ENCODE results near the gene TNRC6C. TPM values are rescaled to one million over a fixed set of nuclear protein-coding genes. Genes with fewer than 3 reads are reported as not detected.
"Not testable (repeated sequence)": the region's sequence is repeated elsewhere in the genome, so short reads cannot be mapped to it uniquely, and the experiment has no call there.

The TNRC6C gene
- total RNA-seq, 2 donors from 2014 or later: 21.1 to 24.5 TPM

DNA sequence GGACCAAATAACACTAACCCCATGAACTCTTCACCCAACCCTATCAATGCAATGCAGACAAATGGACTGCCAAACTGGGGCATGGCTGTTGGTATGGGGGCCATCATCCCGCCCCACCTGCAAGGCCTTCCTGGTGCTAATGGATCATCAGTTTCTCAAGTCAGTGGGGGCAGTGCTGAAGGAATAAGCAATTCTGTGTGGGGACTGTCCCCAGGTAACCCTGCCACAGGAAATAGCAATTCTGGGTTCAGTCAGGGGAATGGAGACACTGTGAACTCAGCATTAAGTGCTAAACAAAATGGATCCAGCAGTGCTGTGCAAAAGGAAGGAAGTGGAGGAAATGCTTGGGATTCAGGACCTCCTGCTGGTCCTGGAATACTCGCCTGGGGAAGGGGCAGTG is 91.1 kb downstream of the TNRC6C start:
- no peak for ATAC-seq
- intact Hi-C loops (cut with DNase I): no loop called here
- DNase-seq: no peak

DNA sequence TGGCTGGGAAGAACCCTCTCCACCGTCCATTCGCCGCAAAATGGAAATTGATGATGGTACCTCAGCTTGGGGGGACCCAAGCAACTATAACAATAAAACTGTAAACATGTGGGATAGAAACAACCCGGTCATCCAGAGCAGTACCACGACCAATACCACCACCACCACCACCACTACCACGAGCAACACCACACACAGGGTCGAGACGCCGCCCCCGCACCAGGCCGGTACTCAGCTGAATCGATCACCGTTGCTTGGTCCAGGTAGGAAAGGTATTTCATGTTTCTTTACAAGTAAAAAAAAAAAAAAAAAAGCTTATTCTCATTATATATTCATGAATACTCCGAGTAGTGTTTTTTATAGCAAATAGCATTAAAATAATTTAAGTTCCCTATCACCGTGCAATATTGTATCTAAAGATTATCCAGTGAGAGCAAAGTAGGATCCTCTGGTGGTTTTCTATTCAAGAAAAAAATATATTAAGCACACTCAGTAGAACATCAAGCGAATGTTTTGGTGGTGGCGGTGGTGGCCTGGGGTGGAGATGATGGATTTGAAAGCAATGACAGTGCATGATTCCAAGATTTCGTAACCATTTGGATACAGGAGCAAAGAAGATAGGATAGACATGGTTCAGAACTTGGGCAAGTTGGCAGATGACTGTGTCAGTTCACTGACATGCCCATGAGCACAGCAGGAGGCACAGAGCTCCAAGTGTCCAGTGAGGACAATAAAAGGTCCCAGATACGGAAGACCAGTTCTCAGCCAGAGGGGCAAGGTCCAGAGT is 92.9 kb downstream of the TNRC6C start:
- no peak for ATAC-seq
- intact Hi-C loops (cut with DNase I): no loop called here
- DNase-seq: no peak

DNA sequence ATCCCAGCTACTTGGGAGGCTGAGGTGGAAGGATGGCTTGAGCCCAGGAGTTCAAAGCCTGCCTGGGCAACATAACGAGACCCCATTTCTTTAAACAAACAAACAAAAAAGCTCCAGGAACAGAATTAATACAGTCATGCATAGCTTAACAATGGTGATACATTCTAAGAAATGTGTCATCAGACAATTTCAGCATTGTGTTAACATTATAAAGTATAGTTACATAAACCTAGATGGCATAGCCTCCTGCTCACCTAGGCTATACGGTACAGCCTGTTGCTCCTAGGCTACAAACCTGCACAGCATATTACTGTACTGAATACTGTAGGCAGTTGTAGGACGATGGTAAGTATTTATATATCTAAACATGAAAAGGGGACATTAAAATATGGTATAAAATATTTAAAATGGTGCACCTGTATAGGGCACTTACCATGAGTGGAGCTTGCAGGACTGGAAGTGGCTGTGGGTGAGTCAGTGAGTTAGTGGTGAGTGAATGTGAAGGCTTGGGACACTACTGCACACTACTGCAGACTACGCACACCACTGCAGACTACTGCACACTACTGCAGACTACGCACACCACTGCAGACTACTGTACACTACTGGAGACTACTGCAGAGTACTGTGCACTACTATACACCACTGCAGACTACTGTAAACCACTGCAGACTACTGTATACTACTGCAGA is 95.4 kb downstream of the TNRC6C start:
- ATAC-seq (no peak), DNase-seq (no peak)
- intact Hi-C loops (cut with DNase I): no loop called here

DNA sequence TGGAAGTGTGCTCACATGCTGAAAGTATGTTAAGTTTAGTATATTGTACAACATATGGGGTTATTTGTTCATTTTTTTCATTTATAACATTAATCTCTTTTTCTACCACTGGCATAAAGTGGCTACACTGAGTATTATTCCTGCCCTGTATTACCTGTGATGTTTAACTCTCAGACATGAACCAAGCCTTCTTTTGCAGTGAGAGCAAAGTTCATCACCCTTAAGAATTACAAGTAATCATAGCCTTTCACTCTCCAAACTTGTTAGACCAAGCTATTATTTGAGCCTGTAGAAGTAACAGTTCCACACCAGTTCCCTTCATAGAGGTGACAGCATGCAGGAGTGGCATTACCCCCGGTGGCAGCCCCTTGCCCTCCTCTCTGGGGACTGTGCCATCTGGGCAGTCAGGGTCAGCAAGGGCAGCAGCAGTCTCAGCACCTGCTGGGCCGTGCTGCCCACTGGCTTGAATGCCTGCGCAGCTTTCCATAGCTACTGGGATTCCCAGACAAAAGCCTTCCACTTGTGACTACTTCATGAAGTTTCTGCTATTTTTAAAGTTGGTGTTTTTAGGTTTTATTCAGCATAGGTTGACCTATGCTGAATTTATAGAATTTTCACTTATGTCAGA is 98.7 kb downstream of the TNRC6C start:
- ATAC-seq: peak in 1 of 2 donors; percentile 23
- DNase-seq: no peak
- intact Hi-C loops (cut with DNase I): no loop called here

DNA sequence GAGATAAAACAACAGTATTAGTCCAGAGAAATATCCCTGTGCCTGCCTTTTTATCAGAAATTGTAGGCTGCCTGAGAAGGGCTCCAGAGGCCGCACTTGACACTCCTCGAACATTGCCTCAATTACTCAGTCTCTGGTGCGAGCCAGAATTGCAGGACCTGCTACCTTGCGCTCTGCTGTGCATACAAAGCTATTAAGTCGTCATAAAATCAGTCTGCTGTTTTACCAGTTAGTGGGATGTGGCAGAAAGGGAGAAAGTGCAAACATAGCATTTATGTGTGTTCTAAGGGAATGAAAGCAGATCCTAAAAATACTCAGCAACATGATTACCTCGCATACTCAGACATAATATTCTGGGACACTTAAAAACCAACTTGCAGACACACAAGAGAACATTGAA is 99.5 kb downstream of the TNRC6C start:
- ATAC-seq (peak in 1 of 2 donors; percentile 50), DNase-seq (no peak)
- intact Hi-C loops (cut with DNase I): no loop called here

DNA sequence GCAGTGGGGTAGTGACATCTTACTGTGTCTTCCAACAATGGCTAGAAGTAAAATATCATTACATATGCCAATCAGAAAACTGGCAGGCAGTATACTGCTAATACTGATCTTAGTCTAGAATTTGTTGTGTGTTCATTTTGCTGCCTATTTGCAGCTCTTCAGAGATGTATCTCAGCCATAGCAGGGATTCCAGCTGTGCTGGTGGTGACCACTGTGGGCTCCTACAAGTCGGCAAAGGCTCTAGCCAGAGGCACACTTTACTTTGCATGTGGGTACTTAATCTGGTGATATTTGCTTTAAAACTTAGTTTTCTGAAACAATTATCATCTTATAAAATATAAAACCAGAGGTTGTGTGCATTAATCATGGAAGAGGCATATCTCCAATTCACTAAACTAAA is 100.1 kb downstream of the TNRC6C start:
- intact Hi-C loops (cut with DNase I): no loop called here
- ATAC-seq: no peak
- DNase-seq: no peak

DNA sequence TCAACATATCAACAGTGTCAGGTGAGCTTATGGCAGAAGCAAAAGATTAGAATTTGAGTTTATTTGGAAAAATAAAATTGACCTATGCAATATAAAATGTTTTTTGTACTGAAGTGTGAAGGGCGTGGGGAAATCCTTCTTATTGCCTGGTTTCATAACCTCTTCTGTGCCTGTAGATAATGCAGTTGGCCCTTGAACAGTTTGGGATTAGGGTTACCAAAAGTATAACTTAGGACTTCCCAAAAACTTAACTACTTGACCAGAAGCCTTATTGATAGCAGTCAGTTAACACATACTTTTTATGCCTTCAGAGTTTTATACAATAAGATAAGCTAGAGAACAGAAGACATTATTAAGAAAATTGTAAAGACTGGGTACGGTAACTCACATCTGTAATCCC is 104.1 kb downstream of the TNRC6C start:
- intact Hi-C loops (cut with DNase I): no loop called here
- no peak for ATAC-seq
- no peak for DNase-seq

DNA sequence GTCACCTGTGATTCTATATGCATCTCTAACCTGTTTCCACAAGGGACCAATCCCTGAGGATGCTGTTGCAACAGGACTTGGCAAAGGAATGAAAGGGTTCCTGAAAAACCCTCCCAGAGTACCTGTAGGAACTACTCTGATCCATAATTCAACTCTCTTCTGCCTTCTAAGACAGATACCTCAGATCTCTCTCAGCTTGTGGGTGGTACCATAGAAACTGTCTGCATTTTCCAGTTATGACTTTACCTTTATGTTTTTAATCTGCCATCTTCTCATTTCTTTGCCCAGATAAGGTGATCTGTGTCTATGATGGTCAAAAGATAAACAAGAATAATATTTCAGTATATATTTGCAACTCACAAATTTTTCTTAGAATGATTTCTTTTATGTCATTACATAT is 105.0 kb downstream of the TNRC6C start:
- intact Hi-C loops (cut with DNase I): no loop called here
- ATAC-seq (no peak), DNase-seq (no peak)

DNA sequence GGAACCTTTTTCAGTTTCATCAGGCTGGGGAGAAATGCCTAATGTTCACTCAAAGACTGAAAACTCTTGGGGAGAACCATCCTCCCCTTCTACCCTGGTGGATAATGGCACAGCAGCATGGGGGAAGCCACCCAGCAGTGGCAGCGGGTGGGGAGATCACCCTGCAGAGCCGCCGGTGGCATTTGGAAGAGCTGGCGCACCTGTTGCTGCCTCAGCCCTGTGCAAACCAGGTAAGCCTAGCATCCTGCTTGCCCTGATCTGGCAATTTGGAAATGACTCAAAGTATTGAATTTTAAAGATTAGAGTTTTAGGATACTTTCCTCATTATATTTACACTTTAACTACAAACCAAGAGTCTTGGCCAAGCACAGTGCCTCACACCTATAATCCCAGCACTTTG is 106.2 kb downstream of the TNRC6C start:
- intact Hi-C loops (cut with DNase I): no loop called here
- ATAC-seq (no peak), DNase-seq (no peak)

DNA sequence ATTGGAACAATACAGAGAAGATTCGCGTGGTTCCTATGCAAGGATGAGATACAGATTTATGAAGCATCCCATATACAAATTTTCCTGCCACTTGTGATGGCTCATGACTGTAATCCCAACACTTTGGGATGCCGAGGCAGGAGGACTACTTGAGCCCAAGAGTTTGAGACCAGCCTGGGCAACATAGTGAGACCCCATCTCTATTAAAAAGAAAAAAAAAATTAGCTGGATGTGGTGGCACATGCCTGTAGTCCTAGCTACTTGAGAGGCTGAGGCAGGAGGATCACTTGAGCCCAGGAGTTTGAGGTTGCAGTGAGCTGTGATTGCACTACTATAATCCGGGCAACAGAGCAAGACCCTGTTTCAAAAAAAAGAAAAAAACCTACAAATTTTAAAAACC is 108.5 kb downstream of the TNRC6C start:
- intact Hi-C loops (cut with DNase I); ATAC-seq: not testable (repeated sequence)

DNA sequence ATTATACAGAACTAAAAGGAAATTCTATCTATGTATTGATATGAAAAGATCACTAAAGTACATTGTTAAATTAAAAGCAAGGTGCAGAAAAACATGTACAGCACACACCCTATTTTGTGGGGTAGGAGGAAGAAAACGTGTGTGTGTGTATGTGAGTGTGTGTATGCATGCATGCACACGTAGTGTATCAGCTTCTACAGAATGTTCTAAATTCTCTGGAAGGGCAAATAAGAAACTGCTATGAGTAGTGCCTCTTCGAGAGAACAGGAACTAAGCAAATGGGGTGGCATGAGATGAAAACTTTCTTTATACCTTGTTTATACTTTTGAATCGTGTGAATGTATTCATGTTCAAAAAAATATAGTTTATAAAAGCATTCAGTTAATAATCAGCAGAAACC is 111.2 kb downstream of the TNRC6C start:
- intact Hi-C loops (cut with DNase I): no loop called here
- ATAC-seq (no peak), DNase-seq (no peak)

More for the DNA sequence above, 108.5 kb downstream of the TNRC6C start:
- DNase-seq: not testable (repeated sequence)

DNA sequence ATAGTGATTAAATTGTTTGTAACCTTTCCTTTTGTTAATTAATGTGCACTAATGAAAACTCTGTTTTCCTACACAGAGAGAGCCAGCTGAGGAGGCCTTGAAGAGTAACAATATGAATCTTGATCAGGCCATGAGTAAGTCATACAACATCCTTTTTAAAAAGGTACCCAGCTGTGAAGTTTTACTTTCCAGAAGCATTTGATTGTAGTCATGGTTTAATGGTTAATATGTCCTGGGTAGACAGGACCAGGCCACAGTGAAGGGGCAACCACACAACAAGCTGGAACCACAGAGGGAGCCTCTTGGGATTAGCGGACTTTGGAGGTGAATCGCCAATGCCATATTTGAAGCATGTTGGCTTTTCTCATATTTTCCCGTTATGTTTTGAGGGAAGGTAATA is 114.5 kb downstream of the TNRC6C start:
- no peak for DNase-seq
- intact Hi-C loops (cut with DNase I): no loop called here
- no peak for ATAC-seq

DNA sequence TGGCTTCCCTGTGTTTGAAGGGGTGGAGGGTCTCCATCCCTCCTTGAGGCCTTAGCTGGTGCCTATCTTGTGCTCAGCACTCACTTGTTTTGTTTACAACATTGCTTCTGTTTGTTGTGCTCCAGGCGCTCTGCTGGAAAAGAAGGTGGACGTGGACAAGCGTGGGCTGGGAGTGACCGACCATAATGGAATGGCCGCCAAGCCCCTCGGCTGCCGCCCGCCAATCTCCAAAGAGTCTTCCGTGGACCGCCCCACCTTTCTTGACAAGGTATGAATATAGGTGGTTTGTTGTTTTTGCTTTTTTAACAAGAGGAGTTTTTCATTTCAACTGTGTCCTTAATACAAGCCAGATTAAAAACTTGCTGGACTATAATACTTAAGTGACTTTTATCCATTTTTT is 116.5 kb downstream of the TNRC6C start:
- ATAC-seq: no peak
- no peak for DNase-seq
- intact Hi-C loops (cut with DNase I): no loop called here

DNA sequence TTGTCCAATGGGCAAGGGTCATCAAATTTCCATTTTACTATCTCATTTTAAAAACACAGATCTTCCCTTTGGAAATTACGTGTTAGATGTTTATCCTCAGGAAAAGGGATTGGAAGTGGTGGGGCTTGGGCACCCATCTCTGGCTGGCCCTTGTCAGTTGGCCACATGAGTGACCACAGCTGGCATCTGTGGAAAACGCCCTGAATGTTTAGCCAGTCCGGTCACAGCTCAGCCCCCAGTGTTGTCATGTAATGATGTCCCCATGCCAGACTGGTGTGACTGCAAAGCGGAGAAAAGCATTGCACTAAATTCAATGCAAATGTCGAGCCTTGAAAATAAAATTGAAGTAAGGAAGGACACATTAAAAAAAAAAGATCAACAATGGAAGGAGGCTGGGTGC is 117.0 kb downstream of the TNRC6C start:
- intact Hi-C loops (cut with DNase I): no loop called here

DNA sequence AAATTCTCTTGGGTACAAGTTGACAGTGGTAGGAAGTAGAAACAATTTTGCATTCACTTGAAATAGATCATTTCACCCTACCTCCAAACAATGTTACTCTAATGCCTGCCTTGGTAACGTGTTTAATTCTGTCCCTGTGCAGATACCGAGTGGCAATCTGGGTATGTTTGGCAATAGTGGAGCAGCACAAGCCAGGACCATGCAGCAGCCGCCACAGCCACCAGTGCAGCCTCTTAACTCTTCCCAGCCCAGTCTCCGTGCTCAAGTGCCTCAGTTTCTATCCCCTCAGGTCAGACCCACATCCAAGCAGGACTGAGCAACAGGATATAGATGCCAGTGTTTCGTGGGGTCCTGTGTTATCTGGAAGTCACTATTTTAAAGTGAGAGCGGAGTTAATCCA is 120.8 kb downstream of the TNRC6C start:
- peak in 1 of 2 donors; percentile 55 for ATAC-seq
- no peak for DNase-seq
- intact Hi-C loops (cut with DNase I): no loop called here

More for the DNA sequence above, 117.0 kb downstream of the TNRC6C start:
- ATAC-seq: no peak
- no peak for DNase-seq

DNA sequence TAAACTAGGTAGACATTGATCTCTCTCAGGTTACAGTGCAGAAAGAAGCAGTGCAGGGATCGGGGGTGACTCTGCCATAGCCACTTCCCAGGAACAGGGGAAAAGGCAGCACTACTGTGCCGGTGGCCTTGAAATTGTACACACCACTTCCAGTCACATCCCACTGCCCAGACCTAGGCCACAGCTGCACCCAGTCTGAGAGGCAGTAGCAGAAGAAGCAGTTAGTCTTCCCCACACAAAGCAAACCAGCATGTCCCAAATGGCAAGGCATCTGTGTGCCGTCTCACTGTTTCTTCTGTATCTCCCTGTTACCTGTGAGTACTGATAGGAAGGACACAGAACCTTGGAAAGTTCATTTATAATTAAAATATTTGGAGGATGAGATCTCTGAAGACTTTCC is 123.0 kb downstream of the TNRC6C start:
- ATAC-seq: peak; percentile 15 to 20
- no peak for DNase-seq

DNA sequence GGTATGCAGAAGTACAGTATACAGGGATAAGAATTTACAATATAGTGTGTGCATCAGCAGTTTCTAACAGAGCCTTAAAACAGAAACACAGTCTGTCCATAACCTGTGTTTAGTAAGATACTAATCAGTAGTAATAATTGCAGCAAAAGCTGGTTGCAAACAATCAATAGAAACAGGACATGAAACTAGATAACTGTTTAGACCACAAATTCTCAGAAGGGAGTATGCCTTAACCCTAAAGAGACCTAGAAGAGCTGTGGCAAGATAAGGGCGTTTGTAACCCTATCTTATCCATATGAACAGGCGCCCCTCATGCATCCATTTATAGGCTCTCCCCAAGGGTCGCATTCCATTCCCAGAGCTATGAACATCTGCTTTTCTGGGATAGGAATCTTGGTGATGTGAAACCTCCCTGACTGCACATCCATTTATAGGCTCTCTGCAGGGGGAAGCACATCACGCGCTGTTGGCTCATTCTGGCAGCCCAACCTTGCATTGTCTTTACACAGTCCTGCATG is 123.9 kb downstream of the TNRC6C start:
- ATAC-seq, DNase-seq: not testable (repeated sequence)
- intact Hi-C loops (cut with DNase I): loop anchor here in 1 of 2 donors (10.0 kb wide), 1 partner anchor 68 kb away; no protein-coding TSS in a partner anchor

More for the DNA sequence above, 123.0 kb downstream of the TNRC6C start:
- intact Hi-C loops (cut with DNase I): loop anchor here in 1 of 2 donors (10.0 kb wide), 1 partner anchor 67 kb away; no protein-coding TSS in a partner anchor

DNA sequence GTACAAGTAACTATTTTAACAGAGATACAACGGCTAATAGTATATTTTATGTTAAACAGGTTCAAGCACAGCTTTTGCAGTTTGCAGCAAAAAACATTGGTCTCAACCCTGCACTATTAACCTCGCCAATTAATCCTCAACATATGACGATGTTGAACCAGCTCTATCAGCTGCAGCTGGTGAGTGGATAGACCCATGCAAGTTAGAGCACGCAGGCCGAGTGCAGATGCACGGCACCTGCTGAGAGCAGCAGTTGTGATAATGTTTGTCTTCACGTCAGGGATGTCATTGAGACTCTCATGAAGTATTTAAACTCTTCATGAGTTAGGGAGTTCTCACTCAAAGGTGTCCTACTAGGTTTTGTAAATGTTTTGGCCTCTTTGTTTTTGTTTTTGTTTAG is 124.5 kb downstream of the TNRC6C start:
- DNase-seq (no peak), ATAC-seq (no peak)
- intact Hi-C loops (cut with DNase I): loop anchor here in 1 of 2 donors (10.0 kb wide), 1 partner anchor 68 kb away; no protein-coding TSS in a partner anchor

DNA sequence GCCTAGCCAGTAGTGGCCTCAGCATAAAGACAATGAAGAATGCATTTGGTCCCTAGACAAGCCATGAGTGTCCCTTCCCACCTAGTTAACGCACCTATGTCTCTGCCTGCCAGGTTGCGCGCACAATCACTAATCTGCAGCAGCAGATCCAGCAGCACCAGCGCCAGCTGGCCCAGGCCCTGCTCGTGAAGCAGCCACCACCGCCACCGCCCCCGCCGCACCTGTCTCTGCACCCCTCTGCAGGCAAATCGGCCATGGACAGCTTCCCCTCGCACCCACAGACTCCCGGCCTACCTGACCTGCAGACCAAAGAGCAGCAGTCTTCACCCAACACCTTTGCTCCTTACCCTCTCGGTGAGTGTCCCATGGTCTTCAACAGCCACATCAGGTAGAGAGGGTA is 128.2 kb downstream of the TNRC6C start:
- DNase-seq (no peak), ATAC-seq (no peak)
- intact Hi-C loops (cut with DNase I): loop anchor here in 1 of 2 donors (10.0 kb wide), 1 partner anchor 72 kb away; no protein-coding TSS in a partner anchor

DNA sequence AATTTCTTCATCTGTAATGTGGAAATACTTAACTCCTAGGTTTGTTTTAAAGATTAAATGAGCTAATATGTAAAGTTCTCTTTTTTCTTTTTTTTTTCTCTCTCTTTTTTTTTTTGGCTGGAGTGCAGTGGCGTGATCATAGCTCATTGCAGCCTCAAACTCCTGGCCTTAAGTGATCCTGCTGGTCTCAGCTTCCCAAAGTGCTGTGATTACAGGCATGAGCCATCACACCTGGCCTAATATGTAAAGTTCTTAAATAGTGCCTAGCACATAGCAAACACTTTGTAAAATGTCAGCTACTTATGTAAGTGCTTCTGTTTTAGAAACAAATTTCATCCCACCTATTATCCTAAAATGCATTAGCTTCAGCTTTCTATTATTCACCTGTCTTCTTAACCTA is 130.0 kb downstream of the TNRC6C start:
- intact Hi-C loops (cut with DNase I): loop anchor here in 1 of 2 donors (10.0 kb wide), 1 partner anchor 74 kb away; no protein-coding TSS in a partner anchor
- DNase-seq (no peak), ATAC-seq (no peak)

All from left cardiac atrium (tissue), 4 donors.